ENCODE data around the gene DYNLRB2.

GRCh38 chr16:80587071-80587470 is 46.3 kb downstream of the DYNLRB2 start:
- TF ChIP-seq, protein P1, sequence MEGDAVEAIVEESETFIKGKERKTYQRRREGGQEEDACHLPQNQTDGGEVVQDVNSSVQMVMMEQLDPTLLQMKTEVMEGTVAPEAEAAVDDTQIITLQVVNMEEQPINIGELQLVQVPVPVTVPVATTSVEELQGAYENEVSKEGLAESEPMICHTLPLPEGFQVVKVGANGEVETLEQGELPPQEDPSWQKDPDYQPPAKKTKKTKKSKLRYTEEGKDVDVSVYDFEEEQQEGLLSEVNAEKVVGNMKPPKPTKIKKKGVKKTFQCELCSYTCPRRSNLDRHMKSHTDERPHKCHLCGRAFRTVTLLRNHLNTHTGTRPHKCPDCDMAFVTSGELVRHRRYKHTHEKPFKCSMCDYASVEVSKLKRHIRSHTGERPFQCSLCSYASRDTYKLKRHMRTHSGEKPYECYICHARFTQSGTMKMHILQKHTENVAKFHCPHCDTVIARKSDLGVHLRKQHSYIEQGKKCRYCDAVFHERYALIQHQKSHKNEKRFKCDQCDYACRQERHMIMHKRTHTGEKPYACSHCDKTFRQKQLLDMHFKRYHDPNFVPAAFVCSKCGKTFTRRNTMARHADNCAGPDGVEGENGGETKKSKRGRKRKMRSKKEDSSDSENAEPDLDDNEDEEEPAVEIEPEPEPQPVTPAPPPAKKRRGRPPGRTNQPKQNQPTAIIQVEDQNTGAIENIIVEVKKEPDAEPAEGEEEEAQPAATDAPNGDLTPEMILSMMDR (conservative IDR thresholded peaks at IDR 0.05; ENCODE audit: low read length): no peak
- no peak for TF ChIP-seq EZH2phosphoT487 (IDR thresholded peaks at IDR 0.05; ENCODE audit: borderline replicate concordance, low read depth, low read length)

Measured in OCI-LY7 (cell line).